Activated CD8-positive, alpha-beta T cell treated with anti-CD3 and anti-CD28 coated beads for 36 hours (primary cell): ENCODE data around the gene TAS2R60. TPM values are rescaled to one million over a fixed set of nuclear protein-coding genes. Genes with fewer than 3 reads are reported as not detected.

Experiments
- ATAC-seq: fragments of 200-7000 bp; cut with Tn5 transposase; one replicate; pipeline ENCODE4 v1.10.0; 2021; ENCODE audit warnings: mild to moderate bottlenecking, moderate library complexity
- CTCF ChIA-PET: fragments of 350-600 bp; sonication (Branson Sonifier 250); formaldehyde crosslinking; loops from one replicate; lab custom pipeline; 2021; ENCODE audit warnings: antibody characterized with exemption; lab: Charles Lee
- POLR2A ChIA-PET: fragments of 350-600 bp; sonication (Branson Sonifier 250); formaldehyde crosslinking; loops from one replicate; lab custom pipeline; 2021; ENCODE audit warnings: antibody characterized with exemption; lab: Charles Lee
- DNase-seq: peaks from one replicate; pipeline ENCODE4 v3.0.0-alpha.2; 2020
- H3K27ac Mint-ChIP-seq: one replicate; pipeline ENCODE4 v1.8.0; 2021; ENCODE audit warnings: mild to moderate bottlenecking, mixed read lengths
- H3K27me3 Mint-ChIP-seq: one replicate; pipeline ENCODE4 v1.8.0; 2021; ENCODE audit warnings: mixed read lengths
- H3K36me3 Mint-ChIP-seq: one replicate; pipeline ENCODE4 v1.8.0; 2021; ENCODE audit warnings: low read depth, mixed read lengths
- H3K4me1 Mint-ChIP-seq: one replicate; pipeline ENCODE4 v1.8.0; 2021; ENCODE audit warnings: low read depth, mixed read lengths
- H3K4me3 Mint-ChIP-seq: one replicate; pipeline ENCODE4 v1.8.0; 2021; ENCODE audit warnings: mild to moderate bottlenecking, moderate library complexity, mixed read lengths
- H3K9me3 Mint-ChIP-seq: one replicate; pipeline ENCODE4 v1.8.0; 2021; ENCODE audit warnings: mixed read lengths
- CTCF ChIP-seq: fragments of 200-600 bp; IDR thresholded peaks from one replicate; pipeline ENCODE4 v1.8.0; 2022; ENCODE audit warnings: antibody characterized with exemption, mild to moderate bottlenecking
- intact Hi-C: fragments of 100-400 bp; cut with micrococcal nuclease; formaldehyde crosslinking; loops from one replicate; pipeline ENCODE4 v1.10.0; 2022
- total RNA-seq, 2 experiments: library from RNA; stranded (reverse); gene quantifications; one replicate each; pipeline ENCODE4 v1.2.3, GENCODE V29; 2021

TAS2R60 gene
- total RNA-seq, 2 experiments from 2014 or later, result not detected

GRCh38 chr7:143487566-143487965, 44.3 kb downstream of the TAS2R60 start:
- TF ChIP-seq CTCF, result no peak
- Mint-ChIP-seq H3K9me3 (no peaks in the 10 kb centered on the region), H3K4me1 (peaks cover 9% of the 10 kb centered on the region), H3K27ac (no peak overlapping the region), H3K36me3 (no peaks in the 10 kb centered on the region), H3K27me3 (no peaks in the 10 kb centered on the region), H3K4me3 (no peak overlapping the region)
- DNase-seq, result peak; percentile 11
- intact Hi-C loops, result no loop called here
- ChIA-PET CTCF (interaction anchor here (1.5 kb wide), 1 partner anchor 9 kb away, joined by 3 read pairs; no protein-coding TSS in a partner anchor), POLR2A (interaction anchor here (0.6 kb wide), 1 partner anchor 996 kb away, joined by 3 read pairs; no protein-coding TSS in a partner anchor)
- peak; percentile 58 for ATAC-seq

GRCh38 chr7:143490717-143491306, 47.6 kb downstream of the TAS2R60 start:
- no peak overlapping the region for H3K27ac Mint-ChIP-seq
- H3K36me3 Mint-ChIP-seq, result no peaks in the 10 kb centered on the region
- no peaks in the 10 kb centered on the region for H3K27me3 Mint-ChIP-seq
- intact Hi-C loops, result no loop called here
- POLR2A ChIA-PET, result no interaction called here
- CTCF ChIA-PET, result interaction anchor here (0.9 to 1.9 kb wide), 7 partner anchors 9 to 637 kb away, joined by 3 to 6 read pairs (median 4); no protein-coding TSS in a partner anchor
- H3K9me3 Mint-ChIP-seq, result no peaks in the 10 kb centered on the region
- no peak overlapping the region for H3K4me3 Mint-ChIP-seq
- no peak for ATAC-seq
- peaks cover 23% of the 10 kb centered on the region for H3K4me1 Mint-ChIP-seq
- peak; percentile 56 for TF ChIP-seq CTCF
- peak; percentile 38 for DNase-seq

- Mint-ChIP-seq H3K9me3 (no peaks in the 10 kb centered on the region), H3K4me3 (no peak overlapping the region), H3K36me3 (no peaks in the 10 kb centered on the region), H3K27me3 (no peaks in the 10 kb centered on the region), H3K27ac (peak overlapping the region; percentile 12), H3K4me1 (peaks cover 23% of the 10 kb centered on the region)
- ATAC-seq (peak; percentile 76), DNase-seq (no peak)
- no peak for TF ChIP-seq CTCF
- POLR2A ChIA-PET, result interaction anchor here (1.0 kb wide), 1 partner anchor 236 kb away, joined by 3 read pairs; no protein-coding TSS in a partner anchor
- CTCF ChIA-PET, result interaction anchor here (0.8 to 1.6 kb wide), 4 partner anchors 8 to 1057 kb away, joined by 3 to 5 read pairs (median 4); no protein-coding TSS in a partner anchor
- intact Hi-C loops, result no loop called here
Observed at GRCh38 chr7:143492043-143492471, 48.8 kb downstream of the TAS2R60 start.

- no peaks in the 10 kb centered on the region for H3K9me3 Mint-ChIP-seq
- no peak for ATAC-seq
- POLR2A ChIA-PET, result no interaction called here
Observed at GRCh38 chr7:143492799-143493739, 49.8 kb downstream of the TAS2R60 start.

More at GRCh38 chr7:143492799-143493739, 49.8 kb downstream of the TAS2R60 start:
- no peaks in the 10 kb centered on the region for H3K27me3 Mint-ChIP-seq
- peak overlapping the region; percentile 46 for H3K27ac Mint-ChIP-seq
- CTCF ChIA-PET, result interaction anchor here (0.8 to 1.6 kb wide), 3 partner anchors 12 to 1058 kb away, joined by 3 to 5 read pairs (median 4); no protein-coding TSS in a partner anchor
- H3K4me3 Mint-ChIP-seq, result no peak overlapping the region
- H3K36me3 Mint-ChIP-seq, result no peaks in the 10 kb centered on the region
- DNase-seq, result no peak
- no peak for TF ChIP-seq CTCF
- H3K4me1 Mint-ChIP-seq, result peaks cover 23% of the 10 kb centered on the region
- intact Hi-C loops, result no loop called here
